Stomach (tissue), 4 donors: ENCODE results near the gene ZNF408.

Experiments used
- EP300 ChIP-seq: sonication (generic); formaldehyde crosslinking; IDR thresholded peaks from one replicate; pipeline ENCODE4 v1.6.1; 2017; ENCODE audit warnings: antibody characterized with exemption
- TF ChIP-seq, protein P1 (sequence below), 7 experiments: fragments of 450-650 bp in 4 of 7; fragments of 200-600 bp in 3 of 7; sonication (generic) in 3 of 7; IDR thresholded peaks; one replicate each; pipeline ENCODE4 v1.5.1; 2016 to 2019; ENCODE audit warnings: antibody characterized with exemption in 7 of 7, control low read depth in 2 of 7, mild to moderate bottlenecking in 1 of 7

DNA sequence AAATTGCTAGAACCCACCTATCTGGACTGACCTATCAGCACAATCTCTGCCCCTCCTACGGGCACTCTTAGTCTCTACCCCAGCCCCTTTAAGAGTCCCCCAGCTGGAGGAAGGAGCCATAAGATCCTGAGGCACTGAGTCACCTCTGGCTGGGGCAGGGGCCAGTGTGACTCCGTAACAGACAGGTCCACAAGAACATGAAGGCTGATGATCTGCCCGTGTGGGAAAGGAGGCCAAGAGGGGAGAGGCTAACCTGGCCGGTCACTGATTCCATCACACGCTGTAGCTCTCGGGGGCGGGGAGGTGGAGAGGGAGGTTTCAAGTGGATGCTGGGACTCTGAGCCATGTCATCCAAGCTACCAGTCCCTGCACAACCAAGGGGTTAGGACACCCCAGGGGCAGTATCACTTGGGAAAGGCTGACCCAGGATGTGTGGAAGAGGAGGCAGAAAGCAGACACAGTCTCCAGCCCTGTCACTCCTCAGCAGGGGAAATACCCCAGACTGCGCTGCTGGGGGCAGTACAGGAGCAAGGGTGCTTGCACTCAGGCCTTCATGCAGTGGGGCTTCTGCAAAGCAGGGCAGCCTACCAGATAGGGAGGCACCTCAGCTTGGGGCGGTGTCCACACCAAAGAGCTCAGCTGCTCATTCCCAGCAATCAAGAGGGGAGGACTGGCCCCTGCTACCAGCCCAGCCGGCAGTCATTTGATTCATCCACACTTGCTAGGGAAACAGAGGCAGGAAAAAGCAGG lies 22.7 kb upstream of the ZNF408 start:
- no peak for TF ChIP-seq EP300
- TF ChIP-seq, protein P1, sequence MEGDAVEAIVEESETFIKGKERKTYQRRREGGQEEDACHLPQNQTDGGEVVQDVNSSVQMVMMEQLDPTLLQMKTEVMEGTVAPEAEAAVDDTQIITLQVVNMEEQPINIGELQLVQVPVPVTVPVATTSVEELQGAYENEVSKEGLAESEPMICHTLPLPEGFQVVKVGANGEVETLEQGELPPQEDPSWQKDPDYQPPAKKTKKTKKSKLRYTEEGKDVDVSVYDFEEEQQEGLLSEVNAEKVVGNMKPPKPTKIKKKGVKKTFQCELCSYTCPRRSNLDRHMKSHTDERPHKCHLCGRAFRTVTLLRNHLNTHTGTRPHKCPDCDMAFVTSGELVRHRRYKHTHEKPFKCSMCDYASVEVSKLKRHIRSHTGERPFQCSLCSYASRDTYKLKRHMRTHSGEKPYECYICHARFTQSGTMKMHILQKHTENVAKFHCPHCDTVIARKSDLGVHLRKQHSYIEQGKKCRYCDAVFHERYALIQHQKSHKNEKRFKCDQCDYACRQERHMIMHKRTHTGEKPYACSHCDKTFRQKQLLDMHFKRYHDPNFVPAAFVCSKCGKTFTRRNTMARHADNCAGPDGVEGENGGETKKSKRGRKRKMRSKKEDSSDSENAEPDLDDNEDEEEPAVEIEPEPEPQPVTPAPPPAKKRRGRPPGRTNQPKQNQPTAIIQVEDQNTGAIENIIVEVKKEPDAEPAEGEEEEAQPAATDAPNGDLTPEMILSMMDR (IDR thresholded peaks at IDR 0.05): no peak
